ENCODE data around the gene RAB3GAP1.

Gene RAB3GAP1

GRCh38 chr2:135164431-135164830, 112.3 kb downstream of the RAB3GAP1 start:
- no peak for DNase-seq (ENCODE audit: low read depth in 2 of 2)

- DNase-seq (ENCODE audit: low read depth in 2 of 2), result no peak
Measured at GRCh38 chr2:135167273-135167672, 115.2 kb downstream of the RAB3GAP1 start.

- DNase-seq (ENCODE audit: low read depth in 2 of 2), result no peak
Measured at GRCh38 chr2:135168204-135168856, 116.2 kb downstream of the RAB3GAP1 start.

- DNase-seq (ENCODE audit: low read depth in 2 of 2), result no peak
Measured at GRCh38 chr2:135169900-135170753, 118.0 kb downstream of the RAB3GAP1 start.

- DNase-seq (ENCODE audit: low read depth in 2 of 2), result no peak
Measured at GRCh38 chr2:135174049-135174809, 122.1 kb downstream of the RAB3GAP1 start.

- no peak for DNase-seq (ENCODE audit: low read depth in 2 of 2)
Measured at GRCh38 chr2:135174810-135175093, 122.7 kb downstream of the RAB3GAP1 start.

- no peak for DNase-seq (ENCODE audit: low read depth in 2 of 2)
Measured at GRCh38 chr2:135175177-135175576, 123.1 kb downstream of the RAB3GAP1 start.

GRCh38 chr2:135179689-135180088, 127.6 kb downstream of the RAB3GAP1 start:
- DNase-seq (ENCODE audit: low read depth in 2 of 2), result no peak

- DNase-seq (ENCODE audit: low read depth in 2 of 2), result no peak
Measured at GRCh38 chr2:135182190-135182589, 130.1 kb downstream of the RAB3GAP1 start.

- DNase-seq (ENCODE audit: low read depth in 2 of 2), result no peak
Measured at GRCh38 chr2:135182601-135183000, 130.5 kb downstream of the RAB3GAP1 start.

GRCh38 chr2:135183822-135184221, 131.7 kb downstream of the RAB3GAP1 start:
- no peak for DNase-seq (ENCODE audit: low read depth in 2 of 2)

GRCh38 chr2:135186054-135186453, 134.0 kb downstream of the RAB3GAP1 start:
- DNase-seq (ENCODE audit: low read depth in 2 of 2), result no peak

GRCh38 chr2:135187270-135187669, 135.2 kb downstream of the RAB3GAP1 start:
- no peak for DNase-seq (ENCODE audit: low read depth in 2 of 2)

GRCh38 chr2:135189148-135189547, 137.1 kb downstream of the RAB3GAP1 start:
- no peak for DNase-seq (ENCODE audit: low read depth in 2 of 2)

- DNase-seq (ENCODE audit: low read depth in 2 of 2), result no peak
Measured at GRCh38 chr2:135190799-135191198, 138.7 kb downstream of the RAB3GAP1 start.

GRCh38 chr2:135198481-135198880, 146.4 kb downstream of the RAB3GAP1 start:
- DNase-seq (ENCODE audit: low read depth in 2 of 2), result no peak

GRCh38 chr2:135202751-135203150, 150.7 kb downstream of the RAB3GAP1 start:
- DNase-seq (ENCODE audit: low read depth in 2 of 2), result no peak

GRCh38 chr2:135203944-135204343, 151.9 kb downstream of the RAB3GAP1 start:
- no peak for DNase-seq (ENCODE audit: low read depth in 2 of 2)

GRCh38 chr2:135208016-135208415, 155.9 kb downstream of the RAB3GAP1 start:
- no peak for DNase-seq (ENCODE audit: low read depth in 2 of 2)

GRCh38 chr2:135212757-135213156, 160.7 kb downstream of the RAB3GAP1 start:
- no peak for DNase-seq (ENCODE audit: low read depth in 2 of 2)

GRCh38 chr2:135218426-135218825, 166.3 kb downstream of the RAB3GAP1 start:
- DNase-seq (ENCODE audit: low read depth in 2 of 2), result no peak

GRCh38 chr2:135219226-135219625, 167.1 kb downstream of the RAB3GAP1 start:
- no peak for DNase-seq (ENCODE audit: low read depth in 2 of 2)
